VCaP (cell line): ENCODE data around the gene LHFPL4.

Experiments used
- H3K27ac ChIP-seq: fragments of 450-650 bp; 2 replicates; pipeline ENCODE4 v1.5.1; 2017
- TF ChIP-seq, protein P1 (sequence below): fragments of 450-650 bp; conservative IDR thresholded peaks from 2 replicates; pipeline ENCODE4 v1.5.1; 2017; ENCODE audit warnings: mild to moderate bottlenecking, moderate library complexity

LHFPL4 gene

DNA sequence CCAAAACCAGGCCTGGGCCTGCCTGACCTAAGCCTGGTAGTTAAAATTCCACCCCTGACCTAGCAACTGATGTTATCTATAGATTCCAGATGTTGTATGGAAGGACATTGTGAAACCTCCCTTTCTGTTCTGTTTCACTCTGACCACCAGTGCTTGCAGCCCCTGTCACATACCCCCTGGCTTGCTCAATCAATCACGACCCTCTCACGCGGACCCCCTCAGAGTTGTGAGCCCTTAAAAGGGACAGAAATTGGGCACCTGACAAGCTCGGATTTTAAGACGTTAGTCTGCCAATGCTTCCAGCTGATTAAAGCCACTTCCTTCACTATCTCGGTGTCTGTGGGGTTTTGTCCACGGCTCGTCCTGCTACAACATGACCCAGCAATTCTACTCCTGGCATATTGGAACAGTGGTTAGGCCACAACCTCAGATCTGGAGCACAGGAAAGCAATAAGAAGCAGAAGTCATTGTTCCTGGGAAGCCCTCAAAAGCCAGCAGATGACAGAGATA is 36.7 kb upstream of the LHFPL4 start:
- no peak overlapping the region for H3K27ac ChIP-seq
- TF ChIP-seq, protein P1, sequence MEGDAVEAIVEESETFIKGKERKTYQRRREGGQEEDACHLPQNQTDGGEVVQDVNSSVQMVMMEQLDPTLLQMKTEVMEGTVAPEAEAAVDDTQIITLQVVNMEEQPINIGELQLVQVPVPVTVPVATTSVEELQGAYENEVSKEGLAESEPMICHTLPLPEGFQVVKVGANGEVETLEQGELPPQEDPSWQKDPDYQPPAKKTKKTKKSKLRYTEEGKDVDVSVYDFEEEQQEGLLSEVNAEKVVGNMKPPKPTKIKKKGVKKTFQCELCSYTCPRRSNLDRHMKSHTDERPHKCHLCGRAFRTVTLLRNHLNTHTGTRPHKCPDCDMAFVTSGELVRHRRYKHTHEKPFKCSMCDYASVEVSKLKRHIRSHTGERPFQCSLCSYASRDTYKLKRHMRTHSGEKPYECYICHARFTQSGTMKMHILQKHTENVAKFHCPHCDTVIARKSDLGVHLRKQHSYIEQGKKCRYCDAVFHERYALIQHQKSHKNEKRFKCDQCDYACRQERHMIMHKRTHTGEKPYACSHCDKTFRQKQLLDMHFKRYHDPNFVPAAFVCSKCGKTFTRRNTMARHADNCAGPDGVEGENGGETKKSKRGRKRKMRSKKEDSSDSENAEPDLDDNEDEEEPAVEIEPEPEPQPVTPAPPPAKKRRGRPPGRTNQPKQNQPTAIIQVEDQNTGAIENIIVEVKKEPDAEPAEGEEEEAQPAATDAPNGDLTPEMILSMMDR: no peak

DNA sequence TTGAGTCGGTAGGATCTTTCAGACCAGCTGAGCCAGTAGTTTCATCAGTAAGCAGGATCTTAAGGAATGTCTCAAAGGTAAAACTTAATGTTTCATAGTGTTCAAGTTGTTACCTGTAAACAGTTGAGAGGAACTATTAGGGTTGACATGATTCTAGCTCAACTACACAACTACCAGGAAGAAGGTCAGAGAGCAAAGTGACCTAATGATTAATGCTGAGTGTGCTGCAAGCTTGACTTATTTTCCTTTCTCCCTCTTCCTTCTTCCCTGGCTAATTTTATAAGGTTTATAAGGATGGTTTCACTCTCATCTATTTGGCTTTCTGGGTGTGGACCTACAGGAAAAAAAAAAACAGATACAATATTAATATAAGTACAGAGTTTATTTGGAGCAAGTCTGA is 30.2 kb upstream of the LHFPL4 start:
- no peak overlapping the region for H3K27ac ChIP-seq
- TF ChIP-seq, protein P1: no peak

DNA sequence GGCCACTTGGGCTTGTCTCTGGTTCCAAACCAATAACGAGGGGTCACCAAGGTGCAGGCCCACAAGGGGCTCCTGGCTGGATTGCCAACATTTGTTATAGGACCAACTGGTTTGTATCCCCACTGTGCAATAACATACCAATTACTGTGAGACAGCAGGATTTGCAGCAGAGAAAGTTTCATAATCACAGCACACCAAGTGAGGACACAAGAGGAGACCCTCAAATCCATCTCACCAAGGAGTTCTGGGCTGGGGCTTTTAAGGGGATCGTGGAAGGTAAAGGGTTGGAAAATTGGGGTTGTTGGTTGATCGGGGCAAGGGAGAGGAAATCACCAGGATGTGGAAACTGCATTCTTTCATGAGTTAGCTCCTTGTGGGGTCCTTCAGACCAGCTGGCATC is 29.7 kb upstream of the LHFPL4 start:
- H3K27ac ChIP-seq: no peak overlapping the region
- TF ChIP-seq, protein P1: no peak

DNA sequence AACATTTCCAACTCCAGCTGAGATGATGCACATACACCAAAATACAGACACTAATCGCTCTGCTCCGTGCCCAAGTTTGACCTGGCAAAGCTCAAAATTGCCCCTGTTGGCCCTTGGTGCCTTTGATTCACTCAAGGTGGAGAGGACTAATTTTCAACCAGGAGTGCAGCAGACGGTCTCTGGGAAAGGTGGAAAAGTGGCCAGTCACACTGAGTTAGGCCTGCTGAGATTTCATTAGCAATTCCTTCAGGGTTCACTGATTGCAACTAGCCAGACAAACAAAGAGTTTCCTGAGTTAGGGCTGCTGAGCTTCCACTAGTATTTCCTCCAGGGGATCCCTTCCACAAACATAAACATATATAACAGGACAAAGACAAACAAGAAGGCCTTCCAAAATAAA is 28.7 kb upstream of the LHFPL4 start:
- H3K27ac ChIP-seq: no peak overlapping the region
- TF ChIP-seq, protein P1: no peak

DNA sequence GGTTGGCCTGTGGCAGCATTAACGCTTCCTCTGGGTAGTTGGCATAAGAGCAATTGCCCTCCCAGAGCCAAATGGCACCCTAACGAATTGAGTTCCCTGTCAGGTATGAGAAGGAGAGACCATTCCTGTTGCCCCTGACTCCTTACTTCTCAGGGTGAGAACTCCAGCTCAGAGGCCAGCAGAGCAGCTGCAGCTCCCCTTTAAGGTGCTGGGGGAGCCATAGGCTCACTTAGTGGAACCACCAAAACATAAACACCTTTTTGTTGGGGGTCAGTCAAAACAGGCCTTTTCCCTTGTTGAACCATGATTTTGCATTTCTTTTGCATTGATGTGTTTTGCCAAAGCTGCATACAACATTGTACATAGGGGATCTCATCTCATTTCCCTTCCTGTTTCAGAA is 28.1 kb upstream of the LHFPL4 start:
- no peak overlapping the region for H3K27ac ChIP-seq
- TF ChIP-seq, protein P1: no peak

DNA sequence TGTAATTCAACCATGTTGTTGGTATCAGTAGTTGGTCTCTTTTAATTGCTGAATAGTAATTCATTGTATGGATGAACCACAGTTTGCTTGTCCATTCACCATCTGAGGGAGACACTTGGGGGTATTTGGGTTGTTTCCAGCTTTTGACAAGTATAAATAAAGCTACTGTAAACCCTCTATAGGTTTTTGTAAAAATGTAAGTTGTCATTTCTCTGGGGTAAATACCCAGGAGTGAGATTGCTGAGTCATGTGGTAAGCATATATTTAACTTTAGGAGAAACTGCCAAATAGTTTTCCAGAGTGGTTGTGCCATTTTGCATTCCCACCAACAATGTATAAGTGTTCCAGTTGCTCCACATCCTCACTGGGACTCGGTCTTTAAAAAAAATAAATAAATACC is 15.4 kb upstream of the LHFPL4 start:
- TF ChIP-seq, protein P1: no peak
- H3K27ac ChIP-seq: no peak overlapping the region

DNA sequence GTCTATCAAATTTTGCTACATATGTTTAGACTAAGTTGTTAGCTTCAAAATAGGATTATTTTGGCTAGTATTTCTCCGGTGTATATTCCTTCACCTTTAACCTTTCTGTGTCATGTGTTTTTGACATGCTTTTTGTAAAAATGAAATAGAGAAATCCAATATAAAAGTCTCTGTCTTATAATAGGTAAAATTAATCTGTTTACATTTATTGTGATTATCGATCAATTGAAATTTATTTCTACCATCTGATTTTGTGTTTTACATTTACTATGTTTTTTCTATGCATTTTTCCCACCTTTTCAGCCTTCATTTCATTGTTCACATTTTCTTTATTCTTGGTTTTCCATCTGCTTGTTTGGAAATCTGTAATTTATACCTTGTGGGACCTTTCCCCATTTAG is 11.7 kb upstream of the LHFPL4 start:
- H3K27ac ChIP-seq: no peak overlapping the region
- TF ChIP-seq, protein P1: no peak
